Measurements from ENCODE around the gene LNPEP.

LNPEP gene

DNA sequence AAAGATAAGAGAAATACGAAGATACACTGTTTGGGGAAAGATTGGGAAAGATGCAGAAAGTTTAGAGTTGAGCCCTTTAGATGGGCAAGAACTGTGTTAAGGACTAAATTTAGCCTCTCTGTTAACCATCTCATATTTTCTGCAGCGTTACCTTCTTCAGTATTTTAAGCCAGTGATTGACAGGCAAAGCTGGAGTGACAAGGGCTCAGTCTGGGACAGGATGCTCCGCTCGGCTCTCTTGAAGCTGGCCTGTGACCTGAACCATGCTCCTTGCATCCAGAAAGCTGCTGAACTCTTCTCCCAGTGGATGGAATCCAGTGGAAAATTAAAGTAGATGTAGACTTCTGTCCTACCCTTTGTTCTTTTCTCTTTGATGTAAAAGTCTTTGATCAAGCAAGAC, 26.4 kb upstream of the LNPEP start (continued):
- TF ChIP-seq, protein P1, sequence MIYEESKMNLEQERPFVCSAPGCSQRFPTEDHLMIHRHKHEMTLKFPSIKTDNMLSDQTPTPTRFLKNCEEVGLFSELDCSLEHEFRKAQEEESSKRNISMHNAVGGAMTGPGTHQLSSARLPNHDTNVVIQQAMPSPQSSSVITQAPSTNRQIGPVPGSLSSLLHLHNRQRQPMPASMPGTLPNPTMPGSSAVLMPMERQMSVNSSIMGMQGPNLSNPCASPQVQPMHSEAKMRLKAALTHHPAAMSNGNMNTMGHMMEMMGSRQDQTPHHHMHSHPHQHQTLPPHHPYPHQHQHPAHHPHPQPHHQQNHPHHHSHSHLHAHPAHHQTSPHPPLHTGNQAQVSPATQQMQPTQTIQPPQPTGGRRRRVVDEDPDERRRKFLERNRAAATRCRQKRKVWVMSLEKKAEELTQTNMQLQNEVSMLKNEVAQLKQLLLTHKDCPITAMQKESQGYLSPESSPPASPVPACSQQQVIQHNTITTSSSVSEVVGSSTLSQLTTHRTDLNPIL (CRISPR knock-in tag; IDR thresholded peaks at IDR 0.05; ENCODE audit: low read depth) = no peak
- TF ChIP-seq PPARA (CRISPR knock-in tag; IDR thresholded peaks at IDR 0.05; ENCODE audit: borderline replicate concordance) (no peak), RARB (CRISPR knock-in tag; IDR thresholded peaks at IDR 0.05) (no peak), ARNTL (CRISPR knock-in tag; IDR thresholded peaks at IDR 0.05; ENCODE audit: borderline replicate concordance, low read depth) (no peak), GLIS3 (CRISPR knock-in tag; IDR thresholded peaks at IDR 0.05) (no peak)

GRCh38 chr5:96911139-96911538, 24.7 kb upstream of the LNPEP start:
- no peak for ATAC-seq
- TF ChIP-seq ZFP3 (CRISPR knock-in tag; IDR thresholded peaks at IDR 0.05) (no peak), ESRRG (CRISPR knock-in tag; IDR thresholded peaks at IDR 0.05) (no peak), ZC3H10 (CRISPR knock-in tag; IDR thresholded peaks at IDR 0.05) (no peak), SNAI2 (CRISPR knock-in tag; IDR thresholded peaks at IDR 0.05) (no peak)
- TF ChIP-seq, protein P2, sequence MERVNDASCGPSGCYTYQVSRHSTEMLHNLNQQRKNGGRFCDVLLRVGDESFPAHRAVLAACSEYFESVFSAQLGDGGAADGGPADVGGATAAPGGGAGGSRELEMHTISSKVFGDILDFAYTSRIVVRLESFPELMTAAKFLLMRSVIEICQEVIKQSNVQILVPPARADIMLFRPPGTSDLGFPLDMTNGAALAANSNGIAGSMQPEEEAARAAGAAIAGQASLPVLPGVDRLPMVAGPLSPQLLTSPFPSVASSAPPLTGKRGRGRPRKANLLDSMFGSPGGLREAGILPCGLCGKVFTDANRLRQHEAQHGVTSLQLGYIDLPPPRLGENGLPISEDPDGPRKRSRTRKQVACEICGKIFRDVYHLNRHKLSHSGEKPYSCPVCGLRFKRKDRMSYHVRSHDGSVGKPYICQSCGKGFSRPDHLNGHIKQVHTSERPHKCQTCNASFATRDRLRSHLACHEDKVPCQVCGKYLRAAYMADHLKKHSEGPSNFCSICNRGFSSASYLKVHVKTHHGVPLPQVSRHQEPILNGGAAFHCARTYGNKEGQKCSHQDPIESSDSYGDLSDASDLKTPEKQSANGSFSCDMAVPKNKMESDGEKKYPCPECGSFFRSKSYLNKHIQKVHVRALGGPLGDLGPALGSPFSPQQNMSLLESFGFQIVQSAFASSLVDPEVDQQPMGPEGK (CRISPR knock-in tag; IDR thresholded peaks at IDR 0.05; ENCODE audit: borderline replicate concordance) = no peak

GRCh38 chr5:96913233-96913632, 22.6 kb upstream of the LNPEP start:
- no peak for ATAC-seq
- no peak for TF ChIP-seq BACH2 (CRISPR knock-in tag; IDR thresholded peaks at IDR 0.05; ENCODE audit: borderline replicate concordance)
- TF ChIP-seq ZNF70 (CRISPR knock-in tag; IDR thresholded peaks at IDR 0.05) = no peak
- TF ChIP-seq, protein P2 (CRISPR knock-in tag; IDR thresholded peaks at IDR 0.05; ENCODE audit: borderline replicate concordance) = no peak
- TF ChIP-seq ZNF8 (CRISPR knock-in tag; IDR thresholded peaks at IDR 0.05) = no peak

DNA sequence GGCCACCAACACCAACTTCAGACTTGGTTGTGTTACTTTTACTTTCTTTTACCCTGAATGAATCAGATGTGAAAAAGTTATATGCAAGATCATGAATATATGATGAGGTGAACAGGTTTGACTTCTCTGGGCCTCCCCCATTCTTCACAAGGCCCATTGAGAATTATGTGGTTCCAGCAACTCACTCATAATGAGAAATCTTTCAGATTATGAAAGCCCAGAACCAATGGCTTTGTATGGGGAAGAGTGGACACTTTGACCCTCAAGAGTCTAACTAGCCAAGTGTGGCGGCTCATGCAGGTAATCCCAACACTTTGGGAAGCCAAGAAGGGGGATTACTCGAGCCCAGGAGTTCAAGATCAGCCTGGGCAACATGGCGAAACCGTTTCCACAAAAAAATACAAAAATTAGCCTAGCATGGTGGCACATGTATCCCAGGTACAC, 16.1 kb upstream of the LNPEP start:
- TF ChIP-seq, protein P3, sequence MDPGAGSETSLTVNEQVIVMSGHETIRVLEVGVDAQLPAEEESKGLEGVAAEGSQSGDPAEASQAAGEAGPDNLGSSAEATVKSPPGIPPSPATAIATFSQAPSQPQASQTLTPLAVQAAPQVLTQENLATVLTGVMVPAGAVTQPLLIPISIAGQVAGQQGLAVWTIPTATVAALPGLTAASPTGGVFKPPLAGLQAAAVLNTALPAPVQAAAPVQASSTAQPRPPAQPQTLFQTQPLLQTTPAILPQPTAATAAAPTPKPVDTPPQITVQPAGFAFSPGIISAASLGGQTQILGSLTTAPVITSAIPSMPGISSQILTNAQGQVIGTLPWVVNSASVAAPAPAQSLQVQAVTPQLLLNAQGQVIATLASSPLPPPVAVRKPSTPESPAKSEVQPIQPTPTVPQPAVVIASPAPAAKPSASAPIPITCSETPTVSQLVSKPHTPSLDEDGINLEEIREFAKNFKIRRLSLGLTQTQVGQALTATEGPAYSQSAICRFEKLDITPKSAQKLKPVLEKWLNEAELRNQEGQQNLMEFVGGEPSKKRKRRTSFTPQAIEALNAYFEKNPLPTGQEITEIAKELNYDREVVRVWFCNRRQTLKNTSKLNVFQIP (CRISPR knock-in tag; IDR thresholded peaks at IDR 0.05; ENCODE audit: borderline replicate concordance, low read depth) = no peak
- no peak for TF ChIP-seq RARB (CRISPR knock-in tag; IDR thresholded peaks at IDR 0.05)
- no peak for TF ChIP-seq SNAI2 (CRISPR knock-in tag; IDR thresholded peaks at IDR 0.05)
- TF ChIP-seq ZFP3 (CRISPR knock-in tag; IDR thresholded peaks at IDR 0.05) = no peak
- no peak for TF ChIP-seq ESRRG (CRISPR knock-in tag; IDR thresholded peaks at IDR 0.05)
- TF ChIP-seq, protein P4, sequence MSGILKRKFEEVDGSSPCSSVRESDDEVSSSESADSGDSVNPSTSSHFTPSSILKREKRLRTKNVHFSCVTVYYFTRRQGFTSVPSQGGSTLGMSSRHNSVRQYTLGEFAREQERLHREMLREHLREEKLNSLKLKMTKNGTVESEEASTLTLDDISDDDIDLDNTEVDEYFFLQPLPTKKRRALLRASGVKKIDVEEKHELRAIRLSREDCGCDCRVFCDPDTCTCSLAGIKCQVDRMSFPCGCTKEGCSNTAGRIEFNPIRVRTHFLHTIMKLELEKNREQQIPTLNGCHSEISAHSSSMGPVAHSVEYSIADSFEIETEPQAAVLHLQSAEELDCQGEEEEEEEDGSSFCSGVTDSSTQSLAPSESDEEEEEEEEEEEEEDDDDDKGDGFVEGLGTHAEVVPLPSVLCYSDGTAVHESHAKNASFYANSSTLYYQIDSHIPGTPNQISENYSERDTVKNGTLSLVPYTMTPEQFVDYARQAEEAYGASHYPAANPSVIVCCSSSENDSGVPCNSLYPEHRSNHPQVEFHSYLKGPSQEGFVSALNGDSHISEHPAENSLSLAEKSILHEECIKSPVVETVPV (CRISPR knock-in tag; IDR thresholded peaks at IDR 0.05) = no peak
- no peak for TF ChIP-seq OSR1 (CRISPR knock-in tag; IDR thresholded peaks at IDR 0.05)
- no peak for TF ChIP-seq PPARA (CRISPR knock-in tag; IDR thresholded peaks at IDR 0.05; ENCODE audit: borderline replicate concordance)
- TF ChIP-seq ZNF565 (CRISPR knock-in tag; conservative IDR thresholded peaks at IDR 0.05; ENCODE audit: low read depth) = no peak
- TF ChIP-seq CSDC2 (CRISPR knock-in tag; IDR thresholded peaks at IDR 0.05) = no peak
- TF ChIP-seq ZC3H10 (CRISPR knock-in tag; IDR thresholded peaks at IDR 0.05) = no peak
- no peak for TF ChIP-seq TCF4 (CRISPR knock-in tag; IDR thresholded peaks at IDR 0.05; ENCODE audit: borderline replicate concordance)
- TF ChIP-seq, protein P5, sequence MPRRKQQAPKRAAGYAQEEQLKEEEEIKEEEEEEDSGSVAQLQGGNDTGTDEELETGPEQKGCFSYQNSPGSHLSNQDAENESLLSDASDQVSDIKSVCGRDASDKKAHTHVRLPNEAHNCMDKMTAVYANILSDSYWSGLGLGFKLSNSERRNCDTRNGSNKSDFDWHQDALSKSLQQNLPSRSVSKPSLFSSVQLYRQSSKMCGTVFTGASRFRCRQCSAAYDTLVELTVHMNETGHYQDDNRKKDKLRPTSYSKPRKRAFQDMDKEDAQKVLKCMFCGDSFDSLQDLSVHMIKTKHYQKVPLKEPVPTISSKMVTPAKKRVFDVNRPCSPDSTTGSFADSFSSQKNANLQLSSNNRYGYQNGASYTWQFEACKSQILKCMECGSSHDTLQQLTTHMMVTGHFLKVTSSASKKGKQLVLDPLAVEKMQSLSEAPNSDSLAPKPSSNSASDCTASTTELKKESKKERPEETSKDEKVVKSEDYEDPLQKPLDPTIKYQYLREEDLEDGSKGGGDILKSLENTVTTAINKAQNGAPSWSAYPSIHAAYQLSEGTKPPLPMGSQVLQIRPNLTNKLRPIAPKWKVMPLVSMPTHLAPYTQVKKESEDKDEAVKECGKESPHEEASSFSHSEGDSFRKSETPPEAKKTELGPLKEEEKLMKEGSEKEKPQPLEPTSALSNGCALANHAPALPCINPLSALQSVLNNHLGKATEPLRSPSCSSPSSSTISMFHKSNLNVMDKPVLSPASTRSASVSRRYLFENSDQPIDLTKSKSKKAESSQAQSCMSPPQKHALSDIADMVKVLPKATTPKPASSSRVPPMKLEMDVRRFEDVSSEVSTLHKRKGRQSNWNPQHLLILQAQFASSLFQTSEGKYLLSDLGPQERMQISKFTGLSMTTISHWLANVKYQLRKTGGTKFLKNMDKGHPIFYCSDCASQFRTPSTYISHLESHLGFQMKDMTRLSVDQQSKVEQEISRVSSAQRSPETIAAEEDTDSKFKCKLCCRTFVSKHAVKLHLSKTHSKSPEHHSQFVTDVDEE (CRISPR knock-in tag; IDR thresholded peaks at IDR 0.05) = no peak
- no peak for ATAC-seq
